HG03280 (cell line): ENCODE measurements around the gene WFIKKN1.

Source experiments
- ATAC-seq: cut with Tn5 transposase; IDR thresholded peaks from one replicate; pipeline ENCODE4 v1.9.1; 2021; ENCODE audit warnings: mild to moderate bottlenecking, moderate library complexity; ENCODE audit not compliant: unreplicated experiment

Gene WFIKKN1

GRCh38 chr16:682493-683395 is 52.0 kb downstream of the WFIKKN1 start:
- ATAC-seq, result no peak

GRCh38 chr16:683396-684070 is 52.7 kb downstream of the WFIKKN1 start:
- ATAC-seq, result peak; percentile 1
